HG03066 (cell line): ENCODE results near the gene DMBT1.

Experiments used
- ATAC-seq: cut with Tn5 transposase; IDR thresholded peaks from one replicate; pipeline ENCODE4 v1.9.1; 2021; ENCODE audit warnings: low read depth; ENCODE audit not compliant: unreplicated experiment

DMBT1 gene

GRCh38 chr10:122642726-122643605 lies 82.4 kb downstream of the DMBT1 start:
- no peak for ATAC-seq

DNA sequence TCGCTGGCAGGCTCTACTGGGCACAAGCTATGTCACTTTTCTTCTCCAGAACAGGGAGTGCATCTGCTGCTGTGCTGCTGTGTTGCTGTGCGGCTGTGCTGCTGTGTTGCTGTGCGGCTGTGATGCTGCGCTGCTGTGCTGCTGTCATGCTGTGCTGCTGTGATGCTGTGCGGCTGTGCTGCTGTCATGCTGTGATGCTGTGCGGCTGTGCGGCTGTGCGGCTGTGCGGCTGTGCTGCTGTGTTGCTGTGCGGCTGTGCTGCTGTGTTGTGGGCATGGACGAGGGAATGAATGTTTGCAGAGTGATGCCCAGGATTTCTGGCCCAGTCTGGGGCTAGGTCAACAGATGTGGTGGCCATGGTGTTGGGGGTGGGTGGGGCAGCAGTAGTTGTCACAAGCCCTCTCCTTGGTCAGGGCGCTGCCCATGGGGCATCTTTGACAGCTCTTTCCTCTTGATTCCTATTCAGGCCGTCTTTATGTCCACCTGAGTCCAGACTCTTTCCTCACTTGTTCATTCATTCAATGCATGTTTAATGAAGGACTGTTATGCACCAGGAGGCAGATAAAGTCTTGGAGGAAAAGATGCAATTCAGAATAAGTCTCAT lies 83.5 kb downstream of the DMBT1 start:
- no peak for ATAC-seq

- ATAC-seq = no peak
Observed at GRCh38 chr10:122646511-122647382, 86.2 kb downstream of the DMBT1 start.

DNA sequence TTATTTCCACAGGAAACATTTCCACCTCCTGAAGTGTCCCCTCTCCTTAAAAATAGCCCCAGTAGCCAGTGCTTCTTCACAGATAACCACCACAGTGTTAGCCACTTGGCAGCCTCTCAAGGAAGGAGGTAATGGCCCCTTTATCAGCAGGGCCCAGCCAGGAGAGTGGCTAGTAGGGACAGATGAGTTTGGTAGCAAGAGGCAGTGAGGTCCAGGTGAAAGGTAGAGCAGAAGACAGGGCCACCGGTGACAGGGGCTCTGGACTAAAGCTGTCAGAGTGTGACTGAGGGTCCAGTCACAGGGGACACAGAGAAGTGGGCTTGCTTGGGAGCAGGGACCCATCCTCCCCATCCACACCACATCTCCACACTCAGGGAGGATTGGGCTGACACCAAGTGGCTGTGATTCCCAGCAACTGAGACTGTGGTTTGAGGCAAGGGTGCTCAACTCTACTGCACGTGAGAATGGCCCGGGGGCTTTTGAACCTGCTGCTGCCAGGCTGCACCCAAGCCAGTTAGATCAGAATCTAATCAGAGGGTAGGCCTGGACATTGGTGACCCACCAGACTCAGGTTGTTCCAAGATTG lies 86.9 kb downstream of the DMBT1 start:
- ATAC-seq = no peak

DNA sequence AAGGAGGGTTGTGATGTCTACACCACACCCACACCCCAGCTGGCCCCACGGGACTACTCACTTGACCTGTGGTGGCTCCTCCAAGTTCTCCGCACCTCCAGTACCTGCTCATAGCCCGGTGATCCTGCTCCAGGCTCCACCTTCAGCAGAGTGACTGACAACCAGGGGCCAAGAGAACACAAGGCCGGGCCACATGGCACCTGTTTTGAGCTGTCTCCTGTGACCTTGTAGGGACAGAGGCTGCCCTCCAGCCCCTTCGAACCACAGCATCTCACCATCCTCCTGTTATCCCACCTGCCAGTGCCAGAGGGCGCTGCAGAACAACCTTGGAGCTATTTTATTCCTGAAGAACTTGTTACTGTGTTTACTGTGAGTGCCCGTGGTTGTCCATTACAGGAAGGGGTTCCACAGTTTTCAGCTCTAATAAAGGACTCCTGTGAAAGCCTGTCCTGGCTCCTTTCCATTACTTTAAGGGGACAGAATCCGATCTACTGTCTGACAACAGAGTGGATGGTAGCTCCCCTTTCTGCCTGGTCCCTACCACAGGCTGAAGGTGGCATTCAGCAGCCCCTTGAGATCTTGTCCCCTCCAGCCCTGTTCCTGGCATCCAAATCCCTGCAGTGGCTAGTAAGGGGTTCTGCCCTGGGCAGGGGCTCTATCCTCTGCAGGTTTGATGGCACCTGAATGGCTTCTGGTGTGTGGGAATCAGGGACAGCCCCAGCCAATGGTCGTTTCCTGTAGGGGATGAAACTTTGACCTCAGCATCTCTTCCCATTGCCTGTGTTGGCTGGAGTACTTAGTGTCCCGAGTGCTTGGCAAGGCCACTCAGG lies 88.3 kb downstream of the DMBT1 start:
- ATAC-seq = no peak

DNA sequence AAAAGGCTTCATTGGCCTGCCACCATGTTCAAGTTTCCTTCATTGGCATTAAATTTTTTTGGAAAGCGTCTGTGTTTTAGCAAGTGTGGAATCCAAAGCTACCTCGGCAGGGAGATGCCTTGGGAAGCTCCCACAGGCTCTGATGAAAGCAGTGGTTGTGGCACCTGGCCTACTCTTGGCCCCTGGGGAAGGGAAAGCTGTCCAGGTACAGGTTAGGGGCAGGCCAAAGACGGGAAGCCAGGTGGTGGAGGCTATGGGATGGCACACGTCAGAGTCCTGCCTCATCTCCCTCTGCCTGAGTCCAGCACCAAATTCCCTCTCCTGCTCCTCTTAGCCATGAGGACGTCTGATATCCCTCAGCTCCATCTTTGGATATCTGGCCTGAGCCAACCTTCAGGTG lies 89.3 kb downstream of the DMBT1 start:
- no peak for ATAC-seq

DNA sequence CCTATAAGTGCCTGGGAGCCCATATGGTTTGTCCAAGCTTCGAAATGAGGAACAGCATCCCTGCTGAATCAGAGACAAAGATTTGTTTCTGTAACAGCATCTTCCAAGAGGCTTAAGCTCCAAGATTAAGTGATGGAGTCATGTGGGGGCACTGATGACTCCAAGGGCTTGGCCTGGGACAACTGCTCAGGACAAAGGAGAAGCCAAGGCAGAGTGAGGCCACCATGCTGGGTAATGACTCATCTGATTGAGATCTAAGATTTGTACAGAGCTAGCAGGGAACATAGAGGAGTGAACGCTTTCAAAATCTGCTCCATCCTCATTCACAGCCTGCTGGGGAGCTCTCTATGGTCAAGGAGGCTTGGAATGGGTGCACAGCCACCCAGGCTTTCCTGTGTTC lies 89.8 kb downstream of the DMBT1 start:
- ATAC-seq = no peak

DNA sequence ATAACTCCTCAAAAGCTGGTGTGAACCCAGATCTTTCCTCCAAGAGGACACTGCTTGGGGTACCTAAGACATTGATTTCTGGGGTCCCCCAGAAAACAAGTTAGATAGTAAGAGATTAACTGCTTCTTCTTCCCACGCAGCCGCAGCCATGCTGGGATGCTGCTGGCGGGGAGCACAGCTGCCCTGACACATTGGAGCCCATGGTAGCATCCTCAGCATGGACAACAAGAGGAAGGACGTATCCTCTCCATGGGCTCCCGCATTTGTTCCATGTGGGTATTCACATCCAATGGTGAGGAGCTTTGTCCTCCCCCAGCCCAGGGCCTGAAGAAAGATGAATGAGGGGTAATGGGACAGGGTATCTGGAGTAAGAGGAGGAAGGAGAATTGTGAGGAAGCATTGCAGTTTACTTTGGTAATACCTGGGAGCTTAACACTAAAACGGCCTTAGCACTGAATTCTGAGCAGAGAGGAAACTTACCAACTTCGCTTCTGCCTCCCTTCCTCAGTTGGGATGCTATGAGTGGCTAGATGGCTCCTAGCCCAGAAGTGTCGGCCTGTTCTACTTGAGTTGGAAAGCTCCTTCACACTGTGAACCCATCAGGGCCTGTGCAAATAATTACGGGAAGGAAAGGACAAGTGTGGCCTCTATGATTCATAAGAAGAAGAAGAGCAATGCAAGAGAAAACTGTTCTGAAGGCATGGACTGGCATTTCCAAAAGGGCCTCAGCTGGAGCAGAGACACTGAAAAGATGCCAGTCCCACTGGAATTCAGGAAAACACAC lies 95.2 kb downstream of the DMBT1 start:
- no peak for ATAC-seq

- no peak for ATAC-seq
Observed at GRCh38 chr10:122656308-122656705, 95.8 kb downstream of the DMBT1 start.

- ATAC-seq = no peak
Observed at GRCh38 chr10:122656741-122657140, 96.2 kb downstream of the DMBT1 start.

- no peak for ATAC-seq
Observed at GRCh38 chr10:122657255-122657654, 96.7 kb downstream of the DMBT1 start.

GRCh38 chr10:122657729-122658128 lies 97.2 kb downstream of the DMBT1 start:
- ATAC-seq = no peak

- no peak for ATAC-seq
Observed at GRCh38 chr10:122658356-122659049, 97.9 kb downstream of the DMBT1 start.

- no peak for ATAC-seq
Observed at GRCh38 chr10:122659126-122659525, 98.6 kb downstream of the DMBT1 start.

GRCh38 chr10:122659651-122660050 lies 99.1 kb downstream of the DMBT1 start:
- ATAC-seq = no peak

- no peak for ATAC-seq
Observed at GRCh38 chr10:122660696-122661095, 100.1 kb downstream of the DMBT1 start.

DNA sequence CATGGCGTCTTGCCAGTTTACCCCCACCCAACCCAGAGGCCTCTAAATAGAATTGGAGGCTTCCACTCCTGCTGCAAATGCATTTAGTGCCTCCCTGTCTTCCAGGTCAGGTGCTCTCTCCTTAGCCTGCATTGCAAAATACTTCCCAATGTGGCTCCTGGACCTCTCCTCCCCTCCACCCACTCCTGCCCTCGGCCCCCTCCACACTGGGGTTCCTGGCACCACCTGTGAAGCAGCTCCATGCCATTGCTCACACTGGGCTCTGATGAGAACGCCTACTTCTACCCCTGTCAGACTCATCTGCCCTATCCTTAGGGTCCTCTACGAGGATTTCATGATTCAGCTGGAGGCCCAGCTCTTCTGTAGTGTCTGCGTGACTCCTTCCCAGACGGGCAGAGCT lies 101.7 kb downstream of the DMBT1 start:
- no peak for ATAC-seq

DNA sequence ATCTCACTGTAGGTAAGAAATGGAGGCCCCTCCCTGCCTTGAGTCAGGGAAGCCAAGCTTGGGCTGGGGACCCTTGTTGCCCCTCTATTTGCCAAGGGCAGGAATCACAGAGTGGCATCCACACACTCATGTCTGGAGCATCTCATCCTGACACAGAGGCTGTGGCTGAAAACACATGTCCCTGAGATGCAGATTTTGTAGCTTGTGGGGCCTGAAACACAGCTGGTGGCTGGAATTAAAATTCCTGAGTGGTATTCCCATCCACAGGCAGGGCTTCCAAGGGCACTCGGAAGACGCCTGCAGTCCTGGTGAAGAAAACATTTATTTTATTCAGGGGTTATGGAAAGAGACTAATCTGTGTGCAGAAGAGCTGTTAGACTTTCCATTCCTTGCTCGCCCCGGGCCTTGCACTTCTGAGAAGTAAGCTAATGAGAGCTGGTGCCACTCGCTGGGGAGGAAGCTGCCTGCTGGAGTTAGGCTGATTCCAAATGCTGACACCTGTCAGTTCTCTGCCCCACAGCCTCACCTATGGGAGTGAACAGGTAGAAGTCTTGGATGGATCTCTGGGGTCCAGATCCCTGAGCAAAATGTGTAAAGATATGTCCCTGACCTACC lies 103.1 kb downstream of the DMBT1 start:
- no peak for ATAC-seq
